Smooth muscle cell of bladder (primary cell): Measurements from ENCODE around the gene WHAMM. TPM values are rescaled to one million over a fixed set of nuclear protein-coding genes. Genes with fewer than 3 reads are reported as not detected.

Experiments used
- total RNA-seq: library from RNA; depleted of rRNA; stranded (reverse); fragments of >200 nt; gene quantifications from 2 replicates; pipeline ENCODE4 v1.2.3, GENCODE V29; 2014

The WHAMM gene, protein sequence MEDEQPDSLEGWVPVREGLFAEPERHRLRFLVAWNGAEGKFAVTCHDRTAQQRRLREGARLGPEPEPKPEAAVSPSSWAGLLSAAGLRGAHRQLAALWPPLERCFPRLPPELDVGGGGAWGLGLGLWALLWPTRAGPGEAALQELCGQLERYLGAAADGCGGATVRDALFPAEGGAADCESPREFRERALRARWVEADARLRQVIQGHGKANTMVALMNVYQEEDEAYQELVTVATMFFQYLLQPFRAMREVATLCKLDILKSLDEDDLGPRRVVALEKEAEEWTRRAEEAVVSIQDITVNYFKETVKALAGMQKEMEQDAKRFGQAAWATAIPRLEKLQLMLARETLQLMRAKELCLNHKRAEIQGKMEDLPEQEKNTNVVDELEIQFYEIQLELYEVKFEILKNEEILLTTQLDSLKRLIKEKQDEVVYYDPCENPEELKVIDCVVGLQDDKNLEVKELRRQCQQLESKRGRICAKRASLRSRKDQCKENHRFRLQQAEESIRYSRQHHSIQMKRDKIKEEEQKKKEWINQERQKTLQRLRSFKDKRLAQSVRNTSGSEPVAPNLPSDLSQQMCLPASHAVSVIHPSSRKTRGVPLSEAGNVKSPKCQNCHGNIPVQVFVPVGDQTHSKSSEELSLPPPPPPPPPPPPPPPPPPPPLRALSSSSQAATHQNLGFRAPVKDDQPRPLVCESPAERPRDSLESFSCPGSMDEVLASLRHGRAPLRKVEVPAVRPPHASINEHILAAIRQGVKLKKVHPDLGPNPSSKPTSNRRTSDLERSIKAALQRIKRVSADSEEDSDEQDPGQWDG
- 2.8 and 4.1 TPM in 2 replicates for total RNA-seq

DNA sequence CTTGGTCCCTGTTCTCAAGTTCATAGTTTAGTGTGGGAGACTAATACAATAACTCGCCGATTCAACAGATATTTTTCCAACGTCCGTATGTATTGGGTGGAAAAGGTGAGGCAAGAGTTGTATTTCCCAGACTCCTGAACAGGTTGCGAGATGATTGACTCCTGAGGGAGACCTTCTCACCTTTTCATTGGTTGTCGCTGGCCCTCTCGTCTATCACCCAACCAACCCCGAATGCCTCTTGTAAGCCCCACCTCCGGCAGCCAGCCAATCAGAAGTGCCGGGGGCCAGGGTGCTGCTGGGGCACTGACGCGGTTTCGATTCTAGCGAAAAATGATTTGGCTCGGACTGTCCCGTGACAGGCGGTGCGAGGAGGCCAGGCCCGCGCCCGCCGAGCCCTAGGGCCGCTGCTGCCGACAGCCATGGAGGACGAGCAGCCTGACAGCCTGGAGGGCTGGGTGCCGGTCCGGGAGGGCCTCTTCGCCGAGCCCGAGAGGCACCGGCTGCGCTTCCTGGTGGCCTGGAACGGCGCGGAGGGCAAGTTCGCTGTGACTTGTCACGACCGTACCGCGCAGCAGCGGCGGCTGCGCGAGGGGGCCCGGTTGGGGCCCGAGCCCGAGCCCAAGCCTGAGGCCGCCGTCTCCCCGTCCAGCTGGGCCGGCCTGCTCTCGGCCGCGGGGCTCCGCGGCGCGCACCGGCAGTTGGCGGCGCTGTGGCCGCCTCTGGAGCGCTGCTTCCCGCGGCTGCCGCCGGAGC, at the start of gene WHAMM:
Gene WHAMM (plus strand): TSS at position 321 of the 753 bp plus-strand sequence. CDS start 99 bp downstream, at position 420.

GRCh38 chr15:82805994-82806406, 3.4 kb upstream of the WHAMM start, which contains the start of gene FSD2:
Gene FSD2 (minus strand): TSS chr15:82806069. CDS start chr15:82787390, 18,679 bp downstream.

Other genes starting within 250 kb of the WHAMM start
- 12.5 and 13.7 TPM in 2 replicates for gene CPEB1, start 162.3 kb upstream of the WHAMM start, total RNA-seq
- gene AP3B2, start 99.8 kb upstream of the WHAMM start, total RNA-seq = 0.28 and 0.43 TPM in 2 replicates
- gene FSD2, start 3.6 kb upstream of the WHAMM start, total RNA-seq = not detected in 2 replicates
- gene HOMER2, start 143.1 kb downstream of the WHAMM start, total RNA-seq = 2.4 and 2.6 TPM in 2 replicates
- gene RAMAC, start 176.6 kb downstream of the WHAMM start, total RNA-seq = 29.6 and 30.7 TPM in 2 replicates
- 5.7 and 8.1 TPM in 2 replicates for gene C15orf40, start 202.0 kb downstream of the WHAMM start, total RNA-seq